DOHH2 (cell line): ENCODE results near the gene SAMD5.

Source experiments
- H3F3A ChIP-seq: fragments of 200-600 bp; sonication (generic), shearing (Covaris generic); 2 replicates; pipeline ENCODE4 v1.6.0; 2016; ENCODE audit warnings: antibody characterized with exemption, mild to moderate bottlenecking; ENCODE audit not compliant: control insufficient read depth, insufficient read depth
- H3K27ac ChIP-seq: fragments of 200-600 bp; sonication (generic); 2 replicates; pipeline ENCODE4 v1.5.1; 2014; ENCODE audit warnings: low read depth, mild to moderate bottlenecking, low read length, moderate library complexity
- H3K27me3 ChIP-seq: fragments of 200-600 bp; sonication (generic); 2 replicates; pipeline ENCODE4 v1.6.1; 2014; ENCODE audit warnings: mild to moderate bottlenecking, low read length, mixed read lengths; ENCODE audit not compliant: control insufficient read depth
- H3K36me3 ChIP-seq: fragments of 200-600 bp; sonication (generic); 2 replicates; pipeline ENCODE4 v1.6.1; 2014; ENCODE audit warnings: mild to moderate bottlenecking, low read length, moderate library complexity, mixed read lengths; ENCODE audit not compliant: control insufficient read depth
- H3K4me1 ChIP-seq: fragments of 200-600 bp; sonication (generic); 2 replicates; pipeline ENCODE4 v1.6.1; 2014; ENCODE audit warnings: mild to moderate bottlenecking, low read length, mixed read lengths; ENCODE audit not compliant: control insufficient read depth
- H3K4me2 ChIP-seq: fragments of 200-600 bp; sonication (generic); 2 replicates; pipeline ENCODE4 v1.6.0; 2014; ENCODE audit warnings: mild to moderate bottlenecking, low read length, moderate library complexity
- H3K4me3 ChIP-seq: fragments of 200-600 bp; sonication (generic); 2 replicates; pipeline ENCODE4 v1.5.1; 2014; ENCODE audit warnings: mild to moderate bottlenecking, low read length, mixed read lengths
- H3K79me2 ChIP-seq: fragments of 200-600 bp; sonication (generic); 2 replicates; pipeline ENCODE4 v1.6.1; 2014; ENCODE audit warnings: mild to moderate bottlenecking, low read length, mixed read lengths; ENCODE audit not compliant: control insufficient read depth
- H3K9me2 ChIP-seq: fragments of 200-600 bp; sonication (generic); replicated peaks from 2 replicates; pipeline ENCODE4 v1.6.1; 2014; ENCODE audit warnings: mild to moderate bottlenecking, low read length, mixed read lengths; ENCODE audit not compliant: control insufficient read depth
- H3K9me3 ChIP-seq: fragments of 200-600 bp; sonication (generic); 2 replicates; pipeline ENCODE4 v1.6.1; 2014; ENCODE audit warnings: antibody characterized with exemption, low read length, mixed read lengths; ENCODE audit not compliant: control insufficient read depth, insufficient read depth
- H4K20me1 ChIP-seq: fragments of 200-600 bp; sonication (generic); 2 replicates; pipeline ENCODE4 v1.6.0; 2014; ENCODE audit warnings: low read depth, mild to moderate bottlenecking, antibody characterized with exemption, low read length, moderate library complexity; ENCODE audit not compliant: control insufficient read depth, insufficient read depth
- EZH2phosphoT487 ChIP-seq: fragments of 200-600 bp; sonication (generic); IDR thresholded peaks from 2 replicates; pipeline ENCODE4 v1.6.1; 2017; ENCODE audit warnings: borderline replicate concordance, mild to moderate bottlenecking, antibody characterized with exemption, low read length, moderate library complexity, mixed read lengths
- TF ChIP-seq, protein P1 (sequence below): fragments of 200-600 bp; sonication (generic); IDR thresholded peaks from one replicate; pipeline ENCODE4 v1.5.1; 2014; ENCODE audit warnings: antibody characterized with exemption, mild to moderate bottlenecking, low read depth, low read length; ENCODE audit not compliant: poor library complexity, severe bottlenecking

Gene SAMD5

DNA sequence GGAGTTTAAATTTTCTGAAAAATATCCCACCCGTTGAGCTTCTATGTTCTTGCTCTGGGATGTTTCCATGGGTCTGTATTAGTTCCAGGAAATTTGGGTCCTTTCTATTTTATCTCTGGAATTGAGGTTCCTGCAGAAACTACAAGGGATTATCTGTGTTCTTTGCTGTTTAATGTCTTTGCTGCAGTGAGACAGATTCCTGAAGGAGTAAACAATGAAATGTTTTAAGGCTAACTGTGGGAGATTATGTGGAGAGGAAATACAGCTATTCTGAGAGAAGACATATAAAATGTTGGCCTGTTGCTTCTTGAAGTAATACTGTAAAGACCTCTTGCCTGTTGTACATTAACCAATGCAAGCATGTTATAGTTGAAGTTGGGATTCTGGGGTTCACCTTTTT, 43.5 kb downstream of the SAMD5 start:
- TF ChIP-seq, protein P1, sequence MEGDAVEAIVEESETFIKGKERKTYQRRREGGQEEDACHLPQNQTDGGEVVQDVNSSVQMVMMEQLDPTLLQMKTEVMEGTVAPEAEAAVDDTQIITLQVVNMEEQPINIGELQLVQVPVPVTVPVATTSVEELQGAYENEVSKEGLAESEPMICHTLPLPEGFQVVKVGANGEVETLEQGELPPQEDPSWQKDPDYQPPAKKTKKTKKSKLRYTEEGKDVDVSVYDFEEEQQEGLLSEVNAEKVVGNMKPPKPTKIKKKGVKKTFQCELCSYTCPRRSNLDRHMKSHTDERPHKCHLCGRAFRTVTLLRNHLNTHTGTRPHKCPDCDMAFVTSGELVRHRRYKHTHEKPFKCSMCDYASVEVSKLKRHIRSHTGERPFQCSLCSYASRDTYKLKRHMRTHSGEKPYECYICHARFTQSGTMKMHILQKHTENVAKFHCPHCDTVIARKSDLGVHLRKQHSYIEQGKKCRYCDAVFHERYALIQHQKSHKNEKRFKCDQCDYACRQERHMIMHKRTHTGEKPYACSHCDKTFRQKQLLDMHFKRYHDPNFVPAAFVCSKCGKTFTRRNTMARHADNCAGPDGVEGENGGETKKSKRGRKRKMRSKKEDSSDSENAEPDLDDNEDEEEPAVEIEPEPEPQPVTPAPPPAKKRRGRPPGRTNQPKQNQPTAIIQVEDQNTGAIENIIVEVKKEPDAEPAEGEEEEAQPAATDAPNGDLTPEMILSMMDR, result no peak
- no peak for TF ChIP-seq EZH2phosphoT487
- no peaks in the 10 kb centered on the region for H3K79me2 ChIP-seq
- no peaks in the 10 kb centered on the region for H3K27me3 ChIP-seq
- no peak overlapping the region for H3K4me2 ChIP-seq
- H3F3A ChIP-seq, result no peaks in the 10 kb centered on the region
- no peaks in the 10 kb centered on the region for H3K9me3 ChIP-seq
- no peak overlapping the region for H3K4me3 ChIP-seq
- H3K4me1 ChIP-seq, result no peaks in the 10 kb centered on the region
- no peaks in the 10 kb centered on the region for H3K36me3 ChIP-seq
- H3K9me2 ChIP-seq, result no peaks in the 10 kb centered on the region
- no peaks in the 10 kb centered on the region for H4K20me1 ChIP-seq
- no peak overlapping the region for H3K27ac ChIP-seq

DNA sequence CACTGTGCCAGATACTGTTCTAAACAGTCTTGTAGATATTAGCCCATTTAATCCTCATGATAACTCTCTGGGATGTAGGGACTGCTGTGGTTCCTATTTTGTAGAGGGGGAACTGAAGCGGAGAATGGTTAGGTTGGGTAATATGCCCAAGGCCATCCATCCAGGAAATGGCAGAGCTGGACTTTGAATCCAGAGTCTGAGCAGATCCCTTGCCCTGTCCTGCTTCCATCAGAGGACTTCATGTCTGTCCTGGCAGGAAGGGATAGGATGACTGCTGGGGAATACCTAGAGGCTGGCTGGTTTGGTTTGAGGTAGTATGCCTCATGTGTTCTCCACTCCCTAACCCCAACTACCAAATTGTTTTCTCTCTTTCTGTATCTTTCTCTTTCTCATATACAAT, 44.6 kb downstream of the SAMD5 start:
- Histone ChIP-seq H3F3A (no peaks in the 10 kb centered on the region), H3K4me1 (no peaks in the 10 kb centered on the region), H3K79me2 (no peaks in the 10 kb centered on the region), H3K27ac (no peak overlapping the region), H3K27me3 (no peaks in the 10 kb centered on the region), H3K9me3 (no peaks in the 10 kb centered on the region), H3K4me2 (no peak overlapping the region), H3K4me3 (no peak overlapping the region), H3K36me3 (no peaks in the 10 kb centered on the region), H3K9me2 (no peaks in the 10 kb centered on the region), H4K20me1 (no peaks in the 10 kb centered on the region)
- no peak for TF ChIP-seq EZH2phosphoT487
- TF ChIP-seq, protein P1, result no peak

DNA sequence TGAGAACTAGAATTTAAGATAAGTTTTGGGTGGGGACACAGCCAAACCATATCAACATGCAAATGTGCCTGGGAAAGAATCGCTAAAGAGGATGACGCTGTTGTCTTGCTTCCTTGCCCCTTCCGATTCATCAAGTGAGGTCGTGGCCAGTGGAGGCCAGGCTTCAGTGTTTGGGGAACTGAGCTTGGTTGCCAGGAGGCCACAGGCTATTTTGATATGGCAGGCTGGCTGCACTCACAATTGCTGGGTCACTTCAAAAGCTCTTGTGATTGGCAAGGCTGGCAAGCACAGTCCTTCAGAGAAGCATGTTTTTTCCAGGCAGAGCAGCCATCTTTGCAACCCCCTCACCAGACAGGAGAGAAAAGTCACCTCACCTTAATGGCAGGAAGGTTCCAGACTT, 45.8 kb downstream of the SAMD5 start:
- H3K9me3 ChIP-seq, result no peaks in the 10 kb centered on the region
- no peak for TF ChIP-seq EZH2phosphoT487
- TF ChIP-seq, protein P1, result no peak
- H3K36me3 ChIP-seq, result no peaks in the 10 kb centered on the region

DNA sequence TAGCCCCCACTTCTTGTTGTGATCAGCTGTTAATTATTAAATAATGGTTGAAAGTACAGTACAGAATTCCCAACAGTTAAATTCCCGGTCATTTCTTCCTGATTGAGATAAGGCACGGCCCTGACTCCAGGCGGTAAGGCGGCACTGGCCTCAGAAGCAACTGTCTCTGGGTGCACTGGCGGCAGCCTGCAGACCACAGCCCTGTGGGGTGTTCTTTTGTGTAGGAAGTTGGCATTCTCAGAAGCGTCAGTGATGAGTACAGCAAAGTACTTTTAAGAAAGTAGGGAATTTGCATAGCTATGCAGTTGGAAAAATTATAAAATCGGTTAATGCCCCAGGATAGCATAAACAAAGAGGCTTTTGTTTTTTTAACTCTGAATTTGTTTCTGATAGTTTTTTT, 50.5 kb downstream of the SAMD5 start:
- Histone ChIP-seq H3K4me1 (peaks cover 7% of the 10 kb centered on the region), H3K4me3 (no peak overlapping the region), H3K4me2 (no peak overlapping the region), H3K79me2 (no peaks in the 10 kb centered on the region), H3K9me2 (no peaks in the 10 kb centered on the region), H3K9me3 (no peaks in the 10 kb centered on the region), H3K27ac (no peak overlapping the region), H3K36me3 (no peaks in the 10 kb centered on the region), H3F3A (no peaks in the 10 kb centered on the region), H3K27me3 (no peaks in the 10 kb centered on the region), H4K20me1 (no peaks in the 10 kb centered on the region)
- TF ChIP-seq, protein P1, result no peak
- TF ChIP-seq EZH2phosphoT487, result no peak

More for the DNA sequence above, 45.8 kb downstream of the SAMD5 start:
- no peaks in the 10 kb centered on the region for H3K79me2 ChIP-seq
- H3K9me2 ChIP-seq, result no peaks in the 10 kb centered on the region
- H3K4me3 ChIP-seq, result no peak overlapping the region
- no peaks in the 10 kb centered on the region for H3K27me3 ChIP-seq
- no peaks in the 10 kb centered on the region for H3K4me1 ChIP-seq
- no peak overlapping the region for H3K4me2 ChIP-seq
- no peaks in the 10 kb centered on the region for H3F3A ChIP-seq
- H4K20me1 ChIP-seq, result no peaks in the 10 kb centered on the region
- no peak overlapping the region for H3K27ac ChIP-seq
